ENCODE measurements around the gene SERPINB8. TPM values are rescaled to one million over a fixed set of nuclear protein-coding genes. Genes with fewer than 3 reads are reported as not detected.
"Not testable (repeated sequence)": the region's sequence is repeated elsewhere in the genome, so short reads cannot be mapped to it uniquely, and the experiment has no call there.

SERPINB8 gene
- total RNA-seq (1 to 10 TPM; 3.7 to 4.0 TPM), polyA plus RNA-seq (ENCODE audit: insufficient read length in 2 of 2) (1 to 10 TPM; 5.3 to 6.6 TPM)
- long read RNA-seq, donor 1, partial matches to known transcripts: 0 of 1 reads
- long read RNA-seq, donor 1, other reads (novel, unspliced or antisense): 0 of 1 reads
- long read RNA-seq, donor 2, partial matches to known transcripts: 0 of 1 reads
- long read RNA-seq, donor 2, other reads (novel, unspliced or antisense): 0 of 1 reads
- long read RNA-seq, donor 3: 0 reads
- long read RNA-seq, donor 4: 0 reads

DNA sequence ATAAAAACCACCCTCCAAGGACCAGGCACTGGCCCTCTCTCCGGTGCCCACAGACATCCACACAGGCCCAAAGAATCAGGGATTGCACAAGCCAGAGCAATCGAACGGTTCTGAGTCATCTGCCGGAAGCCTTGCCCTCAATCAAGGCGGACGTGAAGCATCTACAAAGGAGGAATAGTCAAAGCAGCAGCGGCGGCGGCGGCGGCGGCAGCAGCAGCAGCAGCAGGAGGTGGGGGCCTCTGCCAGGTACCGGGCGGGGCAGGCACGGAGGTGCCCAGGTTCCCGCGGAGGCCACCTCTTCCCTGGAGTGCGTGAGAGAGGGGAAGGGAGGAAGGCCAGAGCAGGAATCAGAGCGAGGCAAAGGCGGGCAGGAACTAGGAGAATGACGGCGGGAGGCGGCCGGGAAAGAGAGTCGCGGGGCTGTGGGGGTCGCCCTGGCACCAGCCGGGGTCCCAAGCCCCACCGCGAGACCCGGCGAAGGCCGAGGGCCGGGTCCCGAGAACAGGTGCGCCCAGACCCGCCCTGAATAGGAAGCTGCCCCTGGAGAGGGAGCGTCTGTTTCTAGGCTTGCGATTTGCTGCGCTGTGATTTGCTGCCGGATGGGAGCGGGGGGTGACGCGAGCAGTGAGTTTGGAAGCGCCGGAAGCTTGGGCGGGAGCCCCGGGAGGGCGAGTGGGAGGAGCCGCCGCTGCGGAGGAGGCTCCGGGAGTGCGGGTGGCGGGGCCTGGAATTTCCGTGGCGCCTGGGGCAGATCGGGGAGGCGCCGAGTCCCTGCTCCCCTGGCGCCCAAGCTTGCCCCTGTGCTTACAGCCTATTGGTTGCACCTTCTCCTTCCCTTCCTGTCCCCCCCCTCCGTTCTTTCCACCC lies at the start of gene SERPINB8:
Gene SERPINB8 (plus strand): TSS at position 140 of the 867 bp plus-strand sequence. CDS start 8,228 bp downstream, outside the sequence.
- Histone ChIP-seq H3K4me3 (ENCODE audit: low read depth, low read length) (peak within 1 kb of the TSS; percentile 82), H3K36me3 (ENCODE audit: control insufficient read depth, insufficient read depth, low read length) (no peaks in the 10 kb centered on the region), H3K4me1 (ENCODE audit: control insufficient read depth, insufficient read depth, low read length) (peaks cover 9% of the 10 kb centered on the region), H3K9me3 (ENCODE audit: control insufficient read depth, insufficient read depth, low read length) (no peaks in the 10 kb centered on the region), H3K27ac (ENCODE audit: low read depth, low read length) (peak within 1 kb of the TSS; percentile 95), H3K27me3 (ENCODE audit: control insufficient read depth, insufficient read depth, low read length) (no peaks in the 10 kb centered on the region)
- peak; percentile 76 to 99 (median 88) for DNase-seq (ENCODE audit: low read depth in 4 of 6, low spot score in 6 of 6)
- WGBS (ENCODE audit: insufficient coverage): under 1% methylated on average over 61 of the region's 62 CpGs

DNA sequence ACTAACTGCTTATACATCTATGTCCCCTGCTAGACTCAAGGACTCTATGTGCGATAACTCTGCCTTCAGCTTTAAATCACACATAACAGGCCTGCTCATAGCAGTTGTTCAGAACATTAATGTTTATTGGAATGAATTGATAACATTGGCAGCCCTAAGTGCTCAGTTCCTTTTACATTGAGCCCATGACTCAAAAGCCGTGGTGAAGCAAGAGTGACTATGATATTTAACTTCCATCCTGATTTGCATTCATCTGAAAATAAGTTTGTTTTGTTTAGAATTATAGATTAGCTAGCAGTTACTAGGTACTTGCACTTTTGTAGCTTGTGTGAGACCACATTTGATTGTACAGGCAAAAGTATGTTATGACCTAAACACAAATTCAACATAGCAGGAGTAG lies 47.8 kb upstream of the SERPINB8 start:
- no peaks in the 10 kb centered on the region for H3K4me1 ChIP-seq (ENCODE audit: control insufficient read depth, insufficient read depth, low read length)
- H3K27me3 ChIP-seq (ENCODE audit: control insufficient read depth, insufficient read depth, low read length): no peaks in the 10 kb centered on the region
- no peaks in the 10 kb centered on the region for H3K36me3 ChIP-seq (ENCODE audit: control insufficient read depth, insufficient read depth, low read length)
- H3K27ac ChIP-seq (ENCODE audit: low read depth, low read length): no peak overlapping the region
- DNase-seq (ENCODE audit: low read depth in 4 of 6, low spot score in 6 of 6): no peak
- WGBS (ENCODE audit: insufficient coverage): no CpG with 5 or more reads among the region's 2 CpGs
- no peaks in the 10 kb centered on the region for H3K9me3 ChIP-seq (ENCODE audit: control insufficient read depth, insufficient read depth, low read length)
- no peak overlapping the region for H3K4me3 ChIP-seq (ENCODE audit: low read depth, low read length)

DNA sequence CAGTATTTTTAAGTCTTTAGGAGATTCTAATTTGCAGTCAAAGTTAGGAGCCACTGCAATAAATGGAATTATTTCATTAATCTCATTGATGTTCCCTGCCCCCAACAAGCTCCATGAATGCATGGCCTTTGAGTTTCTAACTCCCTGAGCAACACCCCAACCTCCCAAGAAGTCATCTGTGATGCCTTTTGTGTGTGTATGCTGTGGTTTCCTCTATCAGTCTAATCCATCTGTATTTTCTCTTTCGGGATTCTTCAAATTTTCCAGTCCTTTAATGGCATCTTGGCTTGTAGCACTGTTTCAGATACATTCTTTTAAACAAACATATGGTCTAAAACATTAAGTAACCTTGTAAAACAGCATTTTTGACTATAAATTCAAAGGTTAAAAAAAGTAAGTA lies 45.3 kb upstream of the SERPINB8 start:
- Histone ChIP-seq H3K27me3 (ENCODE audit: control insufficient read depth, insufficient read depth, low read length) (no peaks in the 10 kb centered on the region), H3K36me3 (ENCODE audit: control insufficient read depth, insufficient read depth, low read length) (no peaks in the 10 kb centered on the region), H3K4me3 (ENCODE audit: low read depth, low read length) (no peak overlapping the region), H3K27ac (ENCODE audit: low read depth, low read length) (no peak overlapping the region), H3K9me3 (ENCODE audit: control insufficient read depth, insufficient read depth, low read length) (no peaks in the 10 kb centered on the region), H3K4me1 (ENCODE audit: control insufficient read depth, insufficient read depth, low read length) (no peaks in the 10 kb centered on the region)
- WGBS (ENCODE audit: insufficient coverage): no CpG with 5 or more reads among the region's 1 CpG
- DNase-seq (ENCODE audit: low read depth in 4 of 6, low spot score in 6 of 6): no peak

DNA sequence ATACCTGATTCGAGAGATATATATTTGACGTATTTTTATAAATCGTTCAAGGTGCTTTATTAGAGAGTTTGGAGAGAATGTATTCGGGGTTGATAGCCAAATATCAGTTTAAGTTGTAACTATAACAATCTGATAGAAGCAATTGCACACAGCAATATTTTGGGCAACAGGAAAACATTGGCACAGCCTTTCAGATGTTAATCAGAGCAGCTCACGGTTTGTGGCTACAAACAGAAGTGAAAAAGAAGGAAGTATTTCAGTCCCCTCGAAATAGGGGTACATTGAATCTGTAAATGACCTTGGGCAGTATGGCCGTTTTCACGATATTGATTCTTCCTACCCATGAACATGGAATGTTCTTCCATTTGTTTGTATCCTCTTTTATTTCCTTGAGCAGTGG lies 41.5 kb upstream of the SERPINB8 start:
- Histone ChIP-seq H3K27me3 (ENCODE audit: control insufficient read depth, insufficient read depth, low read length) (no peaks in the 10 kb centered on the region), H3K4me1 (ENCODE audit: control insufficient read depth, insufficient read depth, low read length) (no peaks in the 10 kb centered on the region), H3K9me3 (ENCODE audit: control insufficient read depth, insufficient read depth, low read length) (no peaks in the 10 kb centered on the region), H3K36me3 (ENCODE audit: control insufficient read depth, insufficient read depth, low read length) (no peaks in the 10 kb centered on the region), H3K4me3 (ENCODE audit: low read depth, low read length) (no peak overlapping the region), H3K27ac (ENCODE audit: low read depth, low read length) (no peak overlapping the region)
- no peak for DNase-seq (ENCODE audit: low read depth in 4 of 6, low spot score in 6 of 6)
- WGBS (ENCODE audit: insufficient coverage): no CpG with 5 or more reads among the region's 8 CpGs

GRCh38 chr18:63929369-63929768 lies 40.5 kb upstream of the SERPINB8 start:
- not testable (repeated sequence) for H3K27ac ChIP-seq (ENCODE audit: low read depth, low read length); H3K36me3 ChIP-seq (ENCODE audit: control insufficient read depth, insufficient read depth, low read length)

GRCh38 chr18:63930773-63931354 lies 39.0 kb upstream of the SERPINB8 start:
- Histone ChIP-seq H3K27ac (ENCODE audit: low read depth, low read length) (no peak overlapping the region), H3K36me3 (ENCODE audit: control insufficient read depth, insufficient read depth, low read length) (no peaks in the 10 kb centered on the region), H3K9me3 (ENCODE audit: control insufficient read depth, insufficient read depth, low read length) (no peaks in the 10 kb centered on the region), H3K4me3 (ENCODE audit: low read depth, low read length) (no peak overlapping the region), H3K27me3 (ENCODE audit: control insufficient read depth, insufficient read depth, low read length) (no peaks in the 10 kb centered on the region), H3K4me1 (ENCODE audit: control insufficient read depth, insufficient read depth, low read length) (peaks cover under 1% of the 10 kb centered on the region)
- DNase-seq (ENCODE audit: low read depth in 4 of 6, low spot score in 6 of 6): no peak
- WGBS (ENCODE audit: insufficient coverage): 85% methylated on average over 2 of the region's 3 CpGs

More at GRCh38 chr18:63929369-63929768, 40.5 kb upstream of the SERPINB8 start:
- not testable (repeated sequence) for H3K9me3 ChIP-seq (ENCODE audit: control insufficient read depth, insufficient read depth, low read length); DNase-seq (ENCODE audit: low read depth in 4 of 6, low spot score in 6 of 6); H3K4me1 ChIP-seq (ENCODE audit: control insufficient read depth, insufficient read depth, low read length); H3K4me3 ChIP-seq (ENCODE audit: low read depth, low read length); H3K27me3 ChIP-seq (ENCODE audit: control insufficient read depth, insufficient read depth, low read length)

GRCh38 chr18:63936156-63936931 lies 33.5 kb upstream of the SERPINB8 start:
- DNase-seq (ENCODE audit: low read depth in 4 of 6, low spot score in 6 of 6): peak in 5 of 6 donors; percentile 35 to 90 (median 49)
- Histone ChIP-seq H3K27me3 (ENCODE audit: control insufficient read depth, insufficient read depth, low read length) (peaks cover 5% of the 10 kb centered on the region), H3K27ac (ENCODE audit: low read depth, low read length) (no peak overlapping the region), H3K36me3 (ENCODE audit: control insufficient read depth, insufficient read depth, low read length) (no peaks in the 10 kb centered on the region), H3K4me1 (ENCODE audit: control insufficient read depth, insufficient read depth, low read length) (peaks cover 14% of the 10 kb centered on the region), H3K4me3 (ENCODE audit: low read depth, low read length) (peak overlapping the region; percentile 65), H3K9me3 (ENCODE audit: control insufficient read depth, insufficient read depth, low read length) (no peaks in the 10 kb centered on the region)
- WGBS (ENCODE audit: insufficient coverage): under 1% methylated on average over 40 of the region's 54 CpGs

DNA sequence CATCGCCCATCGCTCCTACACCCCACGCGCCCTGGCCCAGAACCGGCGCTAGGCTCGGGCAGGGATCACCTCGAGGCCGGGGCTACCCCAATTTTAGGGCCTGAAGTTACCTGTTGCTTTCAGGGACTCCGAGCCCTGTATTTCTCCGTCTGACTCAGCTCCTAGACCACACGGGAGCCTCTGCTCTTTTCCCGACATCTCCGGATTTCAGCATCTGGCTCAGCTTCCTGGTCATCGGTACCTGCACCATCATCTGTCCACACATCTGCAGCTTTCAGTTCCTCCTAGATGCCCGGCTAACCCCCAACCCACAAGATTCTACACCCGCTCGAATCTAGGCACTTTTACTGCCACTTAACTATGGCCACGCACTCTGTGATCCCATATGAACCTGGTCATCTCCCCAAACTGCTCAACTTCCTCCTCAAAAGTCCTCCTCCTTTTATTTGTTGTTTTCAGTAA lies 32.9 kb upstream of the SERPINB8 start:
- Histone ChIP-seq H3K36me3 (ENCODE audit: control insufficient read depth, insufficient read depth, low read length) (no peaks in the 10 kb centered on the region), H3K4me1 (ENCODE audit: control insufficient read depth, insufficient read depth, low read length) (peaks cover 14% of the 10 kb centered on the region), H3K27ac (ENCODE audit: low read depth, low read length) (no peak overlapping the region), H3K4me3 (ENCODE audit: low read depth, low read length) (peak overlapping the region; percentile 65), H3K9me3 (ENCODE audit: control insufficient read depth, insufficient read depth, low read length) (no peaks in the 10 kb centered on the region), H3K27me3 (ENCODE audit: control insufficient read depth, insufficient read depth, low read length) (peaks cover 5% of the 10 kb centered on the region)
- WGBS (ENCODE audit: insufficient coverage): 39% methylated on average over 19 of the region's 19 CpGs
- no peak for DNase-seq (ENCODE audit: low read depth in 4 of 6, low spot score in 6 of 6)

GRCh38 chr18:63940008-63940407 lies 29.9 kb upstream of the SERPINB8 start:
- no peak overlapping the region for H3K27ac ChIP-seq (ENCODE audit: low read depth, low read length)
- WGBS (ENCODE audit: insufficient coverage): 98% methylated on average over 6 of the region's 8 CpGs
- H3K4me1 ChIP-seq (ENCODE audit: control insufficient read depth, insufficient read depth, low read length): peaks cover 14% of the 10 kb centered on the region
- H3K9me3 ChIP-seq (ENCODE audit: control insufficient read depth, insufficient read depth, low read length): no peaks in the 10 kb centered on the region
- H3K4me3 ChIP-seq (ENCODE audit: low read depth, low read length): no peak overlapping the region
- no peak for DNase-seq (ENCODE audit: low read depth in 4 of 6, low spot score in 6 of 6)
- H3K36me3 ChIP-seq (ENCODE audit: control insufficient read depth, insufficient read depth, low read length): no peaks in the 10 kb centered on the region
- H3K27me3 ChIP-seq (ENCODE audit: control insufficient read depth, insufficient read depth, low read length): peaks cover 5% of the 10 kb centered on the region
